ENCODE measurements around the gene CFAP77.

- TF ChIP-seq, protein P1, sequence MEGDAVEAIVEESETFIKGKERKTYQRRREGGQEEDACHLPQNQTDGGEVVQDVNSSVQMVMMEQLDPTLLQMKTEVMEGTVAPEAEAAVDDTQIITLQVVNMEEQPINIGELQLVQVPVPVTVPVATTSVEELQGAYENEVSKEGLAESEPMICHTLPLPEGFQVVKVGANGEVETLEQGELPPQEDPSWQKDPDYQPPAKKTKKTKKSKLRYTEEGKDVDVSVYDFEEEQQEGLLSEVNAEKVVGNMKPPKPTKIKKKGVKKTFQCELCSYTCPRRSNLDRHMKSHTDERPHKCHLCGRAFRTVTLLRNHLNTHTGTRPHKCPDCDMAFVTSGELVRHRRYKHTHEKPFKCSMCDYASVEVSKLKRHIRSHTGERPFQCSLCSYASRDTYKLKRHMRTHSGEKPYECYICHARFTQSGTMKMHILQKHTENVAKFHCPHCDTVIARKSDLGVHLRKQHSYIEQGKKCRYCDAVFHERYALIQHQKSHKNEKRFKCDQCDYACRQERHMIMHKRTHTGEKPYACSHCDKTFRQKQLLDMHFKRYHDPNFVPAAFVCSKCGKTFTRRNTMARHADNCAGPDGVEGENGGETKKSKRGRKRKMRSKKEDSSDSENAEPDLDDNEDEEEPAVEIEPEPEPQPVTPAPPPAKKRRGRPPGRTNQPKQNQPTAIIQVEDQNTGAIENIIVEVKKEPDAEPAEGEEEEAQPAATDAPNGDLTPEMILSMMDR (IDR thresholded peaks at IDR 0.05; ENCODE audit: insufficient read depth, low read length), result no peak
- TF ChIP-seq REST (IDR thresholded peaks at IDR 0.05; ENCODE audit: insufficient replicate concordance, low read depth) (no peak), POLR2AphosphoS5 (IDR thresholded peaks at IDR 0.05; ENCODE audit: low read depth) (no peak)
Measured at GRCh38 chr9:132525308-132526023, 115.5 kb downstream of the CFAP77 start.
